Right lobe of liver (tissue), 4 donors: ENCODE measurements around the gene FIGN.

ENCODE experiments used
- CTCF ChIP-seq, 4 donors: fragments of 200-600 bp in 3 of 4; fragments of 450-650 bp in 1 of 4; IDR thresholded peaks; one replicate each; pipeline versions ENCODE4 v1.5.1 to v1.8.0; 2016 to 2022; ENCODE audit warnings: antibody characterized with exemption in 4 of 4, mild to moderate bottlenecking in 2 of 4
- POLR2A ChIP-seq: fragments of 450-650 bp; IDR thresholded peaks from one replicate; pipeline ENCODE4 v1.6.1; 2017; ENCODE audit warnings: antibody characterized with exemption, mild to moderate bottlenecking
- donor health status: DM: no; HTN: no; CAD: no.
- donor health status: DM: no; HTN: no; CAD: no.
- donor health status: DM: no; HTN: yes; CAD: no.

GRCh38 chr2:163610817-163611556 is 124.8 kb downstream of the FIGN start:
- TF ChIP-seq CTCF (IDR thresholded peaks at IDR 0.05) (peak; percentile 35 to 62 (median 50)), POLR2A (no peak)
